DMS 273 (cell line): Measurements from ENCODE around the gene RHBDL1.
A peak's percentile ranks its signal among the peaks of the same experiment; 100 is the strongest.

Experiments used
- DNase-seq: peaks from one replicate; lab custom pipeline; 2025; ENCODE audit not compliant: unreplicated experiment; lab: John Stamatoyannopoulos, UW

RHBDL1 gene

GRCh38 chr16:704047-704446, 28.6 kb downstream of the RHBDL1 start:
- no peak for DNase-seq

DNA sequence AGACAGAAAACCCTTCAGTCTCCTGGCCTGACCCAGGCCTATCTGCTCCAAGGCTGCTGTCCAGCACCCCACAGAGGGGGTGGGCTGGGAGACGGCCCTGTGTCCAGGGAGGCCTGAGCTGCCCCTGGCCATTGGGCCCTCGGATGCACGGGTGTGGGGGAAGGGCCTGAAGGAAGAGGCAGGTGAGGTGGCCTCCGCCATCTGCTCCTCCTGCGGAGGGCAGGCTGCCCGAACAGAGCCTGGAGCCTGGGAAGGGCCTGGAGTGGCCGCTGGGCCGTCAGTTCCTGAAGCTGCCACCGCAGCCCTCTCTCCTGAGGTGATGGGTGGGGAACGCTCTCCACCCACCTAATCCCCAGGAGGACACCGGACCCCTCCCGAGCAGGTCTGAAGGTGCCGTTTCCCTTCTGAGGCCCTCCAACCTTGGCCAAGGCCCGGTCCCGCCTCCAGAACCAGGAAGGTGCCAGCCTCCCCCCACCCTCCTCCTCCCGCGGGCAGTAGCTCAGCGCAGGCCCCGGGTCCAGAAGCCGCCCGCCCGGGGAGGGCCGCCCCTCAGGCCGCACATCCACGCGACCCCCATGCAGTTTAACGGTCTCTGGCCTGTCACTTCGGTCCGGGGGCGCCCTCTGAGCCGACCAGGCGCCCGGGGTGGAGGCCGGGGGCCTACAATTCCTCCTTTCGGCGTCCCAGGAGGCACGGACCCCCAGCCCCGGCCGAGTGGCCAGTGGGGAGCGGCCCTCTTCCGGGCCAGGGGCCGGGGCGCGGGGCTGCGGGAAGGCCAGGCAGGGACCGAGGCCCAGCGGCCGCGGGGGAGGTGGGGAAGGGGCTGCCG, 29.3 kb downstream of the RHBDL1 start:
- peak; percentile 69 for DNase-seq

GRCh38 chr16:705431-706188, 30.1 kb downstream of the RHBDL1 start, which contains the start of gene FBXL16:
Gene FBXL16, minus strand, starts transcription at chr16:705801. Its CDS starts 8,396 bp downstream, at chr16:697405.
- DNase-seq, result peak; percentile 96

- peak; percentile 69 for DNase-seq
These were observed 31.0 kb downstream of the RHBDL1 start for GRCh38 chr16:706189-707061.

DNA sequence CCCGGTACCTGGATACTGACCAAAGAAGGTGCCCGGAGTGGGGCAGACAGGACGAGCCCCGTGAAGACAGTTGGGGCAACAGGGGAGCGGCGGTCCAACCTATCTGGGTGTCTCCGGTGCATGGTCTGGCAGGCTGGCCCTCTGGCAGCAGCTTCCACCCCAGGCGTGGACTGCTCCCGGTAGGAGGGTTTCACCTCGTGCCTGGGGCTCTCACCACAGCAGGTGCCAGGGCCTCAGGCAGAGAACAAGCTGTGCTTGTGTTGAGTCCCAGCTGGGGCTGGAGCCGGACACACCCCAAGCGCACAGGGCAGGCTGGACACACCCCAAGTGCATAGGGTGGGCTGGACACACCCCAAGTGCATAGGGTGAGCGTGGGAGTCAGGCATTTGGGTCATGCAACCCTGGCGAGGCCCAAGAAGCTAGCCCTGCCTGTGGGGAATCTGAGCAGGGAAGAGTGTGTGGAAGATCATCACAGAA, 31.6 kb downstream of the RHBDL1 start:
- peak; percentile 68 for DNase-seq

DNA sequence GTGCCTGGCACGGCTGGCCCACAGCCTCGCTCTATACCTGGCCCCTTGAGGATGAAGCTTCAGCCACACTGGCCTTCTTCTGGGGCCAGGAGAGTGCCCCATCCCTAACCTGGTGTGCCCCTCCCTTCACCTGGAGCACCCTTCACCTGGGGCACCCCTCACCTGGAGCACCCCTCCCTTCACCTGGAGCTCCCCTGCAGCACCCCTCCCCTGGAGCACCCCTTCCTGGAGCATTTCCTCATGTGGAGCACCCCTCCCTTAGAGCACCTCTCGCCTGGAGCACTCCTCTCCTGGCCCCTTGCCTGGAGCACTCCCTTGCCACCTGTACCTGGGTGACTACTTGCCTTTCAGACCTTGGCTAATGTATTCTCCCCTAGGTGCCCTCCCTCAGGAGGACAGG, 32.5 kb downstream of the RHBDL1 start:
- DNase-seq, result no peak

DNA sequence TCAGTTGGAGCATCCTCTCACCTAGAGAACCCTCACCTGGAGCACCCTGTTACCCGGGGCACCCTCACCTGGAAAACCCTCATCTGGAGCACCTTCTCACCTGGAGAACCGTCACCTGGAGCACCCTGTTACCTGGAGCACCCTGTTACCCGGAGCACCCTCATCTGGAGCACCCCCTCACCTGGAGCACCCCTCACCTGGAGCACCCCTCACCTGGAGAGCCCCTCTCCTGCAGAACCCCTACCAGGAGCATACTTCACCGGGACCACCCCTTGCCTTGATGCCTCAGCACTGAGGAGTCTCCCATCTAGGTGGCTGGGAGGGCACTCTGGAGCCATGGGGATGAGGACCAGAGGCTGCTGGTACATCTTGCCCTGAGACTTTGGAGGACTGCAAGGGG, 33.5 kb downstream of the RHBDL1 start:
- DNase-seq, result peak; percentile 45

GRCh38 chr16:709566-710499, 34.4 kb downstream of the RHBDL1 start:
- peak; percentile 98 for DNase-seq

DNA sequence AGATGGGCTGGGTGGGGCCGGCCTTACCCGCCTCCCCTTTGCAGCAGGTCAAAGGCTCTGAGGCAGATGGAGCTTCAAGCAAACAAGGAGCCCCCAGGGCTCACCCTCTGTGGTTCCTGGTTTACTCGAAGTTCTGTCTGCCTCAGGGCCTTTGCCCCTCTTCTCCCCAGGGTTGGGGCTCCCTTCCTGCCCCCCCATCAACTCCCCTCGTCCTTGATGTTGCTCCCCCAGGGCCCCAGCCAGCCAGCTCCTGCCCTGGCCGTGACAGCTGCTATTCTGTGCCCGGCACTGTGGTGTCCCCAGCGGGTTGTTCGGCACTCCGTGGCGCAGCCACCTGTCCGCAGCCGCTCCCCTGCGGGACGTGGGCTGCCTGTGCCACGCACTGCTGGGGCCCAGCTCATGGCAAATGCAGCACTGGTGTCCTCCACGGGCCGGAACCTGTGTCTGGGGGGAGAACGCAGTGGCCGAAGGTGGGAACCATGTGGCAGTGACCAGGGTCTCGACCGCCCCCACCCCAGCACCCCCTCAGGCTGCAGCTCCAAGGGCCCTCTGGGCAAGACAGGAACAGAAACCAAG, 35.1 kb downstream of the RHBDL1 start:
- DNase-seq, result peak; percentile 80

DNA sequence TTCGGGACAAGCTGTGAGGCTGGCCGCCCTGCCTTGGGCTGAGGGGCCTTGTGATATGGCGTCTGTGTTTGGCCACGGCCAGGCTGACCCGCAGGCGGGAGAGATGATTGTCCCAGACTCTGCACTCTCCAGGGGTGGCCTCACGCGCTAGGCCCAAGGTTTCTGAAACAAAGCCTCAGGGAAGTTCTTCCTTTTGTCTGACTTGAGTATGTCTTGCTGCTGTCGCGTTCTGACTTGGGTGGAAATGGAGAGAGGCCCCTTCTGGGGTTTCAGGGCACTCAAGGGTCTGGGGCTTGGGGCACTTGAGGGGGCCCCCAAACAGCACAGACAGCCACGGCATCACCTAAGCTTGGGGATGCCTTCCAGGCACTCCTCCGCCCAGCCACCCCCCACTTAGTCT, 35.6 kb downstream of the RHBDL1 start:
- no peak for DNase-seq

- peak; percentile 85 for DNase-seq
These were observed 36.3 kb downstream of the RHBDL1 start for GRCh38 chr16:711548-712320.

DNA sequence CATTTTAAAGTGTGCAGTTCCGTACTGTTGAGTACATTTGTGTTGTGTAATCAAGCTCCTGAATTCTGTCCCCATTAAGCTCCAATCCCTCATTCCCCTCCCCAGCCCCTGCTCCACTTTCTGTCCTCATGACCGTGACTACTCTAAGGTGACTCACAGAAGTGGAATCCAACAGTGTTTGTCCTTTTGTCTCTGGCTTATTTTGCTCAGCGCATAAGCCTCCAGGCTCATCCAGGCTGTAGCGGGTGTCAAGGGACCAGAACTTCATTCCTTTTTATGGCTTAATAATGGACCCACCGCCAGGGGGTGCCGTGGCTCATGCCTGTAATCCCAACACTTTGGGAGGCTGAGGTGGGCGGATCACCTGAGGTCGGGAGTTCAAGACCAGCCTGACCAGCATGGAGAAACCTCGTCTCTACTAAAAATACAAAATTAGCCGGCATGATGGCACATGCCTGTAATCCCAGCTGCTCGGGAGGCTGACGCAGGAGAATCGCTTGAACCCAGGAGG, 37.3 kb downstream of the RHBDL1 start:
- peak; percentile 84 for DNase-seq

DNA sequence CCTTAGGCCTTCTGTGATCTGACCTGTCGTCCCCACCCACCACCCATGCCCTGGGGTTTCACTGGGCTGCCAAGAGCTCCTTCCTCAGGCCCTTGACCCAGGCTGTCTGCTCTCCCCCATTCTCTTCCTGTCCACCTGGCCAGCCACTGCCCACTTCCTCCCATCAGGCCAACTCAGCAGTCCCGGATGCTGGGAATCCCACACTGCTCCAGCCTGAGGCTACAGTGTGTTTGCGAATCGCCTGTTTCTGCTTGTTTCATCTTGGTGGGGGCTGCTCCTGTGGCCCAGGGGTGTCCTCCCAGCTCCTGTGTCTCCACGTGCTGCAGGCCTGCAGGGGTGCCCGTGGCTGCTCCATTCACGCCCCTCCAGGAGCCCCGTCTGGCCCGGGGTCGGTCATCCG, 38.6 kb downstream of the RHBDL1 start:
- DNase-seq, result no peak

DNA sequence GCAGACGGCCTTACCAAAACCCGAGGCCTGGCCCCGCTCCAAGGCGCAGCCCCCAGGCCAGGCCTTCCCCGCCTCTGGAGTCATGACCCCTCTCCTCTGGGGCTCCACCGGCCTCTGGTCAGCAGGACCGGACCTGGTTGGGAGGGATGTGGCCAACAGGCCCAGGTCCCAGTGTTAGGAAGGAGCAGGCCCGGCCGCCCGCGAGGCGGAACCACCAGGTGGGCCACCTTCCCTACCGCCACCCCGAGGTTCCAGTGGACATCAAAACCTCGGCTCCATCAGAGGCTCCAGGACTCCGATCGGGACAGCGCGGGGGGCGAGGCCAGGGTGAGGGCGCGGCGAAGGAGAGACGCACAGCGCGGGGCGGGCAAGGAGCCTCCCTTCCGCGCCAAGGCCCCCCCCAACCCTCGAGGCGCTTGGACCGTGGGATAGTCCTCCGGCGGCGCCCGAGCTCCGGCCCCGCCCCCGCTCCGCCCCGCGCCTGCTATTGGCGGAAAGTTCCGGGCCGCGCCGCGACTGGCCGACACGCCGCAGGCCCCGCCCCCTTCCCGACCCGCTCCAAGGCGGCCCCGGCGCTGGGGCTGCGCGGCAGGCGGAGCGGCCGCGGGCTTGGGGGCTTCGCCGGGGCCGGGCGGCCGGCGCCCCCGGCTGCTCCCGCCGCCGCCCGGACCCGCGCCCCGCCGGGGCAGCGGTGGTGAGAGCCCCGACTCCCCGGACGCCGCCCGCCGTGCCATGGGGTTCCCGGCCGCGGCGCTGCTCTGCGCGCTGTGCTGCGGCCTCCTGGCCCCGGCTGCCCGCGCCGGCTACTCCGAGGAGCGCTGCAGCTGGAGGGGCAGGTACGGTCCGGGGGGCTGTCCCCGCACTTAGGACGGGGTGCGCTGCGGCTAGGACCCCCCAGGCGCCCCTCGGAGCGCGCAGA, 39.3 kb downstream of the RHBDL1 start, which contains the start of gene METRN:
Gene METRN (plus strand): TSS at position 561 of the 919 bp plus-strand sequence. CDS start 172 bp downstream, at position 733.
- peak; percentile 96 for DNase-seq

DNA sequence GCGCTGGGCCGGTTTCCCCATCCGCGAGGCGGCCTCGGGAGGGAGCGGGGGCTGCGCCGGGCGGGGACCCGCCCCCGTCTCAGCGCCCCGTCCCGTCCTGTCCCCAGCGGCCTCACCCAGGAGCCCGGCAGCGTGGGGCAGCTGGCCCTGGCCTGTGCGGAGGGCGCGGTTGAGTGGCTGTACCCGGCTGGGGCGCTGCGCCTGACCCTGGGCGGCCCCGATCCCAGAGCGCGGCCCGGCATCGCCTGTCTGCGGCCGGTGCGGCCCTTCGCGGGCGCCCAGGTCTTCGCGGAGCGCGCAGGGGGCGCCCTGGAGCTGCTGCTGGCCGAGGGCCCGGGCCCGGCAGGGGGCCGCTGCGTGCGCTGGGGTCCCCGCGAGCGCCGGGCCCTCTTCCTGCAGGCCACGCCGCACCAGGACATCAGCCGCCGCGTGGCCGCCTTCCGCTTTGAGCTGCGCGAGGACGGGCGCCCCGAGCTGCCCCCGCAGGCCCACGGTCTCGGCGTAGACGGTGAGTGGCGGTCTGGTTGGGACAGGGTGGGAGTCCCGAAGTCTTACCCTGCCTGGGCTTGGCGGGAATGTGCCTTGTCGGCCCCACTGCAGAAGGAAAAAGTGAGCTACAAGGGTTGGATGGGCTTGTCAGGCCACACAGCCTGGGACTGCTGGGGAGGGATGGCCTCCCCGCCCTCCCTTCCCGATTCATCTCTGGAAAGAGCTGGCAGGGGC, 40.2 kb downstream of the RHBDL1 start:
- peak; percentile 77 for DNase-seq

- DNase-seq, result peak; percentile 74
These were observed 40.7 kb downstream of the RHBDL1 start for GRCh38 chr16:716200-716568.
